Caco-2 (cell line): ENCODE measurements around the gene CNTNAP1. TPM values are rescaled to one million over a fixed set of nuclear protein-coding genes. Genes with fewer than 3 reads are reported as not detected.

ENCODE experiments used
- BruUV-seq: library from RNA; stranded (reverse); fragments of 400-500 nt; replicated peaks from 2 replicates; lab custom pipeline; 2021; lab: Mats Ljungman, UMichigan
- CTCF ChIA-PET: fragments of 300-600 bp; sonication (Branson Sonifier 250); formaldehyde crosslinking; loops from one replicate; lab custom pipeline; 2022; ENCODE audit warnings: antibody characterized with exemption; lab: Charles Lee
- POLR2A ChIA-PET: fragments of 300-600 bp; sonication (Branson Sonifier 250); formaldehyde crosslinking; loops from one replicate; lab custom pipeline; 2022; ENCODE audit warnings: antibody characterized with exemption; lab: Charles Lee
- DNase-seq, 2 experiments: peaks; one replicate each; pipeline versions ENCODE4 v3.0.0 to v3.0.0-alpha.2; 2020 to 2022
- H3K27me3 ChIP-seq: replicated peaks from 2 replicates; pipeline ENCODE4 v1.6.0; 2011; ENCODE audit warnings: low read length; ENCODE audit not compliant: control insufficient read depth, insufficient read depth
- H3K36me3 ChIP-seq: 2 replicates; pipeline ENCODE4 v1.5.1; 2011; ENCODE audit warnings: low read length; ENCODE audit not compliant: control insufficient read depth, insufficient read depth
- H3K4me1 ChIP-seq: fragments of 250-450 bp; sonication (Bioruptor Pico); 2 replicates; pipeline ENCODE4 v1.5.1; 2020; ENCODE audit warnings: mild to moderate bottlenecking
- H3K4me3 ChIP-seq: 2 replicates; pipeline ENCODE4 v1.5.1; 2011; ENCODE audit warnings: low read depth, mild to moderate bottlenecking, control low read depth, low read length
- H3K9me3 ChIP-seq: fragments of 250-450 bp; sonication (Bioruptor Pico); 2 replicates; pipeline ENCODE4 v1.5.1; 2020; ENCODE audit warnings: mild to moderate bottlenecking, moderate library complexity
- H3K27ac Mint-ChIP-seq: one replicate; pipeline ENCODE4 v1.8.0; 2022; ENCODE audit warnings: mixed read lengths; ENCODE audit not compliant: unreplicated experiment
- H3K27me3 Mint-ChIP-seq: one replicate; pipeline ENCODE4 v1.8.0; 2022; ENCODE audit warnings: mixed read lengths; ENCODE audit not compliant: insufficient read depth, unreplicated experiment
- H3K36me3 Mint-ChIP-seq: one replicate; pipeline ENCODE4 v1.8.0; 2022; ENCODE audit warnings: mild to moderate bottlenecking, mixed read lengths; ENCODE audit not compliant: insufficient read depth, unreplicated experiment
- H3K4me1 Mint-ChIP-seq: one replicate; pipeline ENCODE4 v1.8.0; 2022; ENCODE audit warnings: low read depth, mixed read lengths; ENCODE audit not compliant: unreplicated experiment
- H3K4me3 Mint-ChIP-seq: one replicate; pipeline ENCODE4 v1.8.0; 2022; ENCODE audit warnings: mild to moderate bottlenecking, moderate library complexity, mixed read lengths; ENCODE audit not compliant: unreplicated experiment
- H3K9me3 Mint-ChIP-seq: one replicate; pipeline ENCODE4 v1.8.0; 2022; ENCODE audit warnings: mixed read lengths; ENCODE audit not compliant: unreplicated experiment
- intact Hi-C: fragments of 100-400 bp; cut with micrococcal nuclease; formaldehyde crosslinking; loops from one replicate; pipeline ENCODE4 v1.10.0; 2022; ENCODE audit not compliant: unreplicated experiment
- total RNA-seq: library from RNA; stranded (reverse); gene quantifications from 2 replicates; pipeline ENCODE4 v1.2.3, GENCODE V29; 2022
- TF ChIP-seq, protein P1 (sequence below), 2 experiments: fragments of 200-600 bp in 1 of 2; IDR thresholded peaks; 1 replicate in 1 of 2; 2 replicates in 1 of 2; pipeline versions ENCODE4 v1.5.1 to v1.8.0; 2011 to 2022; ENCODE audit warnings: antibody characterized with exemption in 1 of 2, control low read depth in 1 of 2, inconsistent platforms in 1 of 2, low read depth in 1 of 2, low read length in 1 of 2, mild to moderate bottlenecking in 1 of 2, moderate library complexity in 1 of 2; ENCODE audit not compliant: insufficient read depth in 1 of 2, severe bottlenecking in 1 of 2, unreplicated experiment in 1 of 2

The CNTNAP1 gene
- total RNA-seq, 1 experiment from 2014 or later = 7.2 TPM

DNA sequence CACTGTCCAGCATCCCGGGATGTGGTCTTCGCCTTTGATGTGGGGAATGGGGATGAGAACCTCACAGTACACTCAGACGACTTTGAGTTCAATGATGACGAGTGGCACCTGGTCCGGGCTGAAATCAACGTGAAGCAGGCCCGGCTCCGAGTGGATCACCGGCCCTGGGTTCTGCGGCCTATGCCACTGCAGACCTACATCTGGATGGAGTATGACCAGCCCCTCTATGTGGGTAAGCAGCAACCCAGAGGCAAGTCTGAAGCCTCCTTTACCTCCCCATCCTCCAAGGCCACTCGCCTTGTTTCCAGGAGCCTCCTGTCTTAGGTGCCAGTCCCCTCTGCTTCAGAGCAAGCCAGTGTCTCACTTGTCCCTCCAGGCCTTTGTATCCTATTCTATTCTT, 10.2 kb downstream of the CNTNAP1 start:
- TF ChIP-seq, protein P1, sequence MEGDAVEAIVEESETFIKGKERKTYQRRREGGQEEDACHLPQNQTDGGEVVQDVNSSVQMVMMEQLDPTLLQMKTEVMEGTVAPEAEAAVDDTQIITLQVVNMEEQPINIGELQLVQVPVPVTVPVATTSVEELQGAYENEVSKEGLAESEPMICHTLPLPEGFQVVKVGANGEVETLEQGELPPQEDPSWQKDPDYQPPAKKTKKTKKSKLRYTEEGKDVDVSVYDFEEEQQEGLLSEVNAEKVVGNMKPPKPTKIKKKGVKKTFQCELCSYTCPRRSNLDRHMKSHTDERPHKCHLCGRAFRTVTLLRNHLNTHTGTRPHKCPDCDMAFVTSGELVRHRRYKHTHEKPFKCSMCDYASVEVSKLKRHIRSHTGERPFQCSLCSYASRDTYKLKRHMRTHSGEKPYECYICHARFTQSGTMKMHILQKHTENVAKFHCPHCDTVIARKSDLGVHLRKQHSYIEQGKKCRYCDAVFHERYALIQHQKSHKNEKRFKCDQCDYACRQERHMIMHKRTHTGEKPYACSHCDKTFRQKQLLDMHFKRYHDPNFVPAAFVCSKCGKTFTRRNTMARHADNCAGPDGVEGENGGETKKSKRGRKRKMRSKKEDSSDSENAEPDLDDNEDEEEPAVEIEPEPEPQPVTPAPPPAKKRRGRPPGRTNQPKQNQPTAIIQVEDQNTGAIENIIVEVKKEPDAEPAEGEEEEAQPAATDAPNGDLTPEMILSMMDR (IDR thresholded peaks at IDR 0.05; ENCODE audit: insufficient read depth in 1 of 2, low read depth in 1 of 2, low read length in 1 of 2, severe bottlenecking in 1 of 2, unreplicated experiment in 1 of 2) = no peak
- H3K27me3 ChIP-seq = no peaks in the 10 kb centered on the region
- no peaks in the 10 kb centered on the region for H3K9me3 Mint-ChIP-seq
- ChIA-PET CTCF (no interaction called here), POLR2A (no interaction called here)
- H3K9me3 ChIP-seq = no peaks in the 10 kb centered on the region
- H3K4me1 Mint-ChIP-seq = no peaks in the 10 kb centered on the region
- H3K27me3 Mint-ChIP-seq = no peaks in the 10 kb centered on the region
- H3K36me3 Mint-ChIP-seq = peaks cover 6% of the 10 kb centered on the region
- H3K36me3 ChIP-seq = no peaks in the 10 kb centered on the region
- no peak for DNase-seq
- no peaks in the 10 kb centered on the region for H3K4me1 ChIP-seq
- no peak overlapping the region for H3K4me3 ChIP-seq
- intact Hi-C loops = no loop called here
- no TSS peak for BruUV-seq
- H3K4me3 Mint-ChIP-seq = no peak overlapping the region
- H3K27ac Mint-ChIP-seq = no peak overlapping the region

DNA sequence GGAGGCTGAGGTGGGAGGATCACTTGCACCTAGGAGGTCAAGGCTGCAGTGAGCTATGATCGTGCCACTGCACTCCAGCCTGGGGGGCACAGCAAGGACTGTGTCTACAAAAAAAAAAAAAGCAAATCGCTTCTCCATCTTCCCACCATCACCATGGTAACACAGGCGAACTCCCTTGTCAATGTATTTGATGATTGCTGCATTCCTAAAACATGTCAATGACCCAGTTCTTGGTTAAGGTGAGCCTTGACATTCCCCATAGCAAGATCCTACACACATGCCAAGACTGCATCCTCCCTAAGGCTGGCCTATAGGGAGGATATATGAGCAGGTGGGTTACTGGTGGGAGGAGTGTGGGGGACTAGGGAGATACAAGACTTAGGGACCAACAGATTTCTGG, 12.2 kb downstream of the CNTNAP1 start:
- intact Hi-C loops = no loop called here
- TF ChIP-seq, protein P1 (IDR thresholded peaks at IDR 0.05; ENCODE audit: insufficient read depth in 1 of 2, low read depth in 1 of 2, low read length in 1 of 2, severe bottlenecking in 1 of 2, unreplicated experiment in 1 of 2) = no peak
- no TSS peak for BruUV-seq

DNA sequence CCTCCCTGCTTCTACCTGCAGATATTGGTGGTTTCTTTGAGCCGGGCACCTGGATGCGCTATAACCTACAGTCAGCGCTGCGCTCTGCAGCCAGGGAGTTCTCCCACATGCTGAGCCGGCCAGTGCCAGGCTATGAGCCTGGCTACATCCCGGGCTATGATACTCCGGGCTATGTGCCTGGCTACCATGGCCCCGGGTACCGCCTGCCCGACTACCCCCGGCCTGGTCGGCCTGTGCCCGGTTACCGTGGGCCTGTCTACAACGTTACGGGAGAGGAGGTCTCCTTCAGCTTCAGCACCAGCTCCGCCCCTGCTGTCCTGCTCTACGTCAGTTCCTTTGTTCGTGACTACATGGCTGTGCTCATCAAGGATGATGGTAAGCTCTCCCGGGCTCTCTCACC, 13.2 kb downstream of the CNTNAP1 start:
- no TSS peak for BruUV-seq
- no peaks in the 10 kb centered on the region for H3K27me3 Mint-ChIP-seq
- ChIA-PET CTCF (no interaction called here), POLR2A (no interaction called here)
- H3K4me1 ChIP-seq = no peaks in the 10 kb centered on the region
- H3K4me1 Mint-ChIP-seq = no peaks in the 10 kb centered on the region
- no peak overlapping the region for H3K4me3 Mint-ChIP-seq
- no peaks in the 10 kb centered on the region for H3K36me3 ChIP-seq
- no peaks in the 10 kb centered on the region for H3K27me3 ChIP-seq
- no peak overlapping the region for H3K4me3 ChIP-seq
- no peak overlapping the region for H3K27ac Mint-ChIP-seq
- peaks cover 6% of the 10 kb centered on the region for H3K36me3 Mint-ChIP-seq
- TF ChIP-seq, protein P1 (IDR thresholded peaks at IDR 0.05; ENCODE audit: insufficient read depth in 1 of 2, low read depth in 1 of 2, low read length in 1 of 2, severe bottlenecking in 1 of 2, unreplicated experiment in 1 of 2) = no peak
- no peaks in the 10 kb centered on the region for H3K9me3 Mint-ChIP-seq
- no peaks in the 10 kb centered on the region for H3K9me3 ChIP-seq
- intact Hi-C loops = no loop called here
- DNase-seq = no peak

More for the DNA sequence above, 12.2 kb downstream of the CNTNAP1 start:
- Histone ChIP-seq H3K27me3 (no peaks in the 10 kb centered on the region), H3K4me3 (no peak overlapping the region), H3K9me3 (no peaks in the 10 kb centered on the region), H3K36me3 (no peaks in the 10 kb centered on the region), H3K4me1 (no peaks in the 10 kb centered on the region)
- Mint-ChIP-seq H3K4me3 (no peak overlapping the region), H3K27ac (no peak overlapping the region), H3K36me3 (peaks cover 6% of the 10 kb centered on the region), H3K27me3 (no peaks in the 10 kb centered on the region), H3K4me1 (no peaks in the 10 kb centered on the region), H3K9me3 (no peaks in the 10 kb centered on the region)
- POLR2A ChIA-PET = no interaction called here
- CTCF ChIA-PET = no interaction called here
- no peak for DNase-seq
